Kidney glomerular epithelial cell (primary cell): ENCODE data around the gene FZD7.

ENCODE experiments used
- DNase-seq: peaks from one replicate; lab custom pipeline; 2025; lab: John Stamatoyannopoulos, UW

The FZD7 gene

DNA sequence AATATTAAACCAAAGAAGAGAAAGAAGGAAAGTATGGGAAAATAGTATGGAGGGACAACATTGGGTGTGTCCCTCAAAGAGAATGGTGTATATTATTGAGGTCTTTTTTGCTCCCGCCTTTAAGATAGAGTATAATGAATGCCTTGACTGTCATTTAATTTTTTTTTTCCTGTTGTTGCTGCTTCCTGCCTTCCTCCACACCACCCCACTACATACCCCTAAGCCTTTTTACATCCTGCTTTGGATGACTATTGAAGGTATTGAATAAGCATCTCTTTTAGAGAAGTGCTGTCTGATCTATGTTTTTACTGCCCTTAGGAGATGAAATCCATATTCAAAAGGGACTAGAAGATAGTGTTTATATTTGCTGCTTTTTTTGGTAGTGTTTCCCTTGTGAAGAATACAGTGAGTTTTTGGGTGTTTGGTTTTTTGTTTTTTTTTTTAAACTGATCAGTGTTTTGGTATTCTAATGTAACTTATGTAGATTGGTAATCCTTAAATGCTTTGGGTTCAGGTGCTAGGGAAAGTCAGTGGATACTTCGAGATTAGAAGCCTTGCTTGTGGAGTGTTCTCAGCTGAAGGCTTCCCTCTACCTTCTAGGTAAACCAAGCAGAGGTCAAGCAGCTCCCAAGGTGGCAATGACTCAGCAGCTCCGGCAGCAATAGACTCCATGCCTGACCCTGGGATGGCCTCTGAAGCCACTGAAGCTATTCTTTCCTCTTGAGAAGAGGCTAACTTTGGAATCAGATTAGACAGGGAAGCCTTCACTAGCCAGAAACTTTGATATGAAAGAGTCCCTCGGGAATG is 5.0 kb downstream of the FZD7 start:
- DNase-seq = peak; percentile 11

DNA sequence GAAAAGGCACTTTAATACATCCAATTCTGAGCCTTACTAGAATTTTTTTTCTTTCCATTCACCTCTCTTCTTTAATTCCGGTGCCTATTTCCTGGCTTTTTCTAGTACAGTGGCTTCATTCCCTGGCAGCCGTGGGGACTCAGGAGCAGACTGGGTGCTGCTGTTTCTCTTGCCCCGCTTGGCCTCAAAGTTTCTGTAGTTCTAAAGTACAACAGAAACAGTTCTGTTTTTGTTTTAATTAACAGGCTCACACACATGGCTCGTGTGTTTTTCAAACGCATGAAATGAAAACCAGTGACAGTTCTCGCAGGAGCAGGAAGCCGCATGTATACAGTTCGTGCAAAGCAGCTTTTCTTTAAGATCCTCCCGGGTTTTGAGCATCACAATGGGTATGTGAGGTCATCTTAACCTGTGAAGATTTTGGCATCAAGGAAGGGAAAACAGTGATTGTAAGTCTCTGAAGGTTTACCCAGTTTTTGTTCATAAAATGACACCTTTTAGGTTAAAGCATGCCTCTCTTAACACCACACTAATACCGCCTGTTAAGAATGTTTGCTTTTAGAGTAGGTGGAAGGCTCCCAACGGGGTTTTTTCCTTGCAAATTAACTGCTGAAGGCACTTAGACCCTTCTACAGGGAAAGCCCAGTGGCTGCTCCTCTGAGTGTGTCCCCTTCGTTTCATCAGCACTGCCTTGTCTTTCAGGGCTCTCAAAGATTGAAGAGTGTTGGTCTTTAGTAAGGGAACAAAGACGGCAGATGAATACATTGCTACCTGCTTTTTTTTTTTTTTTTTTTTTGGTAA is 5.8 kb downstream of the FZD7 start:
- no peak for DNase-seq

DNA sequence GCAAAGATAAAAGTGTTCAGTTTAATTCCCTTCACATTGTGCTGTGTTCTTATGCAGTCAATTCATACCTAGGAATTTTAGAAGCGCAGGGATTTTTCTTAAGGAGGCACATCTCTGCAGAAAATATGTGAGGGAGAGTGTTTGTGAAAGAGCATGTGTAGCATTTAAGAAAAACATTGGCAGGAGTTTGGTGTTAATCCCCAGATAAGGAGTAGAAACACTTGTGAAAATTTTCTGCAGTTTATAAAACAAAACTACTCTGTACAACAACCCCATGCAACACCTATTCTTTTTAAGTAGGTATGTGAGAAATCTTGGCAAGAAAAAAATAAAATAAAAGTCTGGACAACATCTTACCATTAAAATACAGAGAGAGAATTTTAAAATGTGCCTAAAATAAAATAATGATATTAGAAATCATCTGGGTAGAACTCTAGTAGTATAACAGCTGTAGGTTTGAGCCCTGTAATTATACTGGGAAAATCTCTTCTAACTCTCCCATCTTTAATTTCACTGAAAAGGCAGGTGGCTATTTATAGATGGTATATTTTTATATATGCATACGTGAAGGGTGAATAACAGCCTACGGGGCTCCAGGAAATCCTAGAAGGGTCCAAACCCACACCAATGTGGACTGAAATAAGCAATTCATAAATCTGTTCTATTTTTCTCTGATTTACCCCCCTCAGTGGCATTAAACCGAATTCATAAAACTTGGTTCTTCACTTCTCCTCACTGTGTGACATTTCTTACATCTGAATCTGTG is 6.6 kb downstream of the FZD7 start:
- DNase-seq = no peak

GRCh38 chr2:202042444-202042843 is 8.8 kb downstream of the FZD7 start:
- no peak for DNase-seq

- DNase-seq = no peak
Observed at GRCh38 chr2:202043475-202043874, 9.8 kb downstream of the FZD7 start.

DNA sequence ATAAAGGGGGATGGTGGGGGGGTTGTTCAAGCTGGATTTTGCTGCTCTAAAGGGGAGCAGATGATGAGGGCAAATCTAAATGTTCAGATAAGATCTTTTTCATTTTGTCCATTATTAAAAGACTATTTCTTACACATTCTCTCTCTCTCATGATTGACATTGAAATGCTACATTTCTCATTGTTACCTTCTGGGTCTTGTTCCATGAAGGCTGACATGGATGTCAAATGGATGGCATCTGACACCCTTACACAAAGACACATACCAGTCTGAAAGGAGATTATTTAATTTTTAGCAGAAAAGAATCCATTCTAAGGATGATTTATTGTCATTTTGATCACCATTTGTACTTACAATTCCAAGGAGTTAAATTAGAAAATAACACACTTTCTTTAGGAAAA is 11.1 kb downstream of the FZD7 start:
- DNase-seq = no peak

DNA sequence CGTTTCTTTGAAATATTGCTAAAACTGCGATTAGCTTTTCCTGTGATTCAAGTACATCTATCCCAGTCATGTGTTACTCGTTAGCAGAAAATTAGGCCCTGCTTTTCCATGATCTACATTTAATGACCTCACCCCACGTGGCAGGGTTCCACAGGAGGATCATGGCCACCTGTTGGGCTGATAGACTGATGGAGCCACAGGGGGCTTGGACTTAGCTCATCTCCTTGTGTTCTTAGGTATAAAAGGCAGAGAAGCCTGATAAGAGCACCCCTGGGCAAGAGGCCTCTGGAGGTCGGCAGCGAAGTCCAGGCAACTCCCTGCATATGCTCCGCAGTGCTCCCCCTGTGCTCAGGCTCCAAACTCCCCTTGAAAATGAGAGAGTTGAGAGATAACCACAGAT is 12.9 kb downstream of the FZD7 start:
- no peak for DNase-seq

- no peak for DNase-seq
Observed at GRCh38 chr2:202049092-202049728, 15.6 kb downstream of the FZD7 start.

DNA sequence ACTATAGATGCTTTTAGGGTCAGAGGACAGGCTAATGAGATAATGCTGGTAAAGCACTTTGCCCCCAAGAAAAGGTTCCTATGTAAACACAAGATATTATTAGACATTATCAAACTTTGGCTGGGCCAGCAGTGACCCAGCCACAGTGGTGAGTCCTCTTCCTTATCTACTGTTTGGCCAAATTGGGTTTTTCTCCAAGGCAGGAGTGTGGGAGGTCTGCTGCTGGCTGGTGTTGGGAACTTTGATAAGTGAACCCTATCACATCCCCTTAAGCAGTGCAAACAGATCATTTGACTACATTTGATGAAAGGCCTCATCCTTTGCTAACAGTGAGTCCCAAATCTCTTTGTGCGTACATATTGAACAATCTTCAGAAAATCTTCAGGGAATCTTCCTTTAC is 16.2 kb downstream of the FZD7 start:
- DNase-seq = no peak

GRCh38 chr2:202050652-202051051 is 17.0 kb downstream of the FZD7 start:
- no peak for DNase-seq

GRCh38 chr2:202051499-202052161 is 18.0 kb downstream of the FZD7 start:
- DNase-seq = no peak

- DNase-seq = no peak
Observed at GRCh38 chr2:202052235-202052634, 18.6 kb downstream of the FZD7 start.

GRCh38 chr2:202054679-202055078 is 21.0 kb downstream of the FZD7 start:
- no peak for DNase-seq

- no peak for DNase-seq
Observed at GRCh38 chr2:202056611-202057010, 23.0 kb downstream of the FZD7 start.

- no peak for DNase-seq
Observed at GRCh38 chr2:202060218-202060617, 26.6 kb downstream of the FZD7 start.

GRCh38 chr2:202061695-202062094 is 28.0 kb downstream of the FZD7 start:
- DNase-seq = no peak

DNA sequence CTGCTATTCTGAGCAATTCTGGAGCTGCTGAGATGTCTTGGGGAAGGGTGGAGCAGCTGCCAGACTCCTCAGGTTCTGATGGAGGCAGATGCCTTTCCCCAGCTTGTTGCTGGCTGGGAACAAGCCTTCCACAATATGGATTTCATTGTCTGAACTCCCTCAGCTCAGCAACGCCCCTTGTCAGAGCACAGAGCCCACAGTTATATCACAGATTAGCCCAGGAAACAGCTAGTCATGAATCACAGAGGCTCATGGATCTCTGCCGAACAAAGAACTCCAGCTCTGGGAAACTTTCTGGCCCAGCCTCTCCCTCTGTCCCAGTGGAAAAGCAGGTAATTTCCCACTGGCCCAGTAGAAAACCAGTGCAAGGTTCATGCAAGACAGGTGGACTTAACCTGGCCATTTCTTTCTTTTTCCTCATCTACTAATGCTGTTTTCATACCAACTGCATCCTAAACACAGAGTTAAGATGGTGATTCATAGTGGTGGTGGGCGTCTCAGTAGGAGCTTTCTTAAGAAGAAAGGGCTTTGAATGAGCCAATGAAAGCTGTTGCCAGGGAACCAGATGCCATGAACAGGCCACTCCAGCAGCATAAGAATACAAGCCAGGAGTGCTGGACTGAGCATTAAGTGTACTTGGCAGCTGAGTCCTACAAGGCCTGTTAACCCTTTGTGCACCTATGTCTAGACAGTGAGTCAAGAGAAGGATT is 30.7 kb downstream of the FZD7 start:
- DNase-seq = peak; percentile 45

- no peak for DNase-seq
Observed at GRCh38 chr2:202064881-202065230, 31.2 kb downstream of the FZD7 start.

DNA sequence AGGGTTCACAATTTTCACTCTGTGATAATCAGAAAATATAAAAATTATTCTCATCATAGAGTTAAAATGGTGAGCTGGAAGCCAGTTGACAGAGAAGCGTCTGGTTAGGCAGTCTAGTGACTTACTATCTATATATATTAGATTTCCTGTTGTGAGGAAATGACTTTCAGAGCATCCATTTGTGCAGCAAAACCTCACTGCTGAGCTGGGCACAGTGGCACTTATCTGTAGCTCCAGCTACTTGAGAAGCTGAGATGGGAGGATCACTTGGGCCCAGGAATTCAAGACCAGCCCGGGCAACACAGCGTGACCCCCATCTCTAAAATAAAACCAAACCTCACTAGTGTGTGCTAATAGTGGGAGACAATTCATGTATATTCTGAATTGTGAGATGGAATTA is 32.2 kb downstream of the FZD7 start:
- no peak for DNase-seq

GRCh38 chr2:202066875-202067274 is 33.2 kb downstream of the FZD7 start:
- DNase-seq = no peak

GRCh38 chr2:202067589-202067988 is 33.9 kb downstream of the FZD7 start:
- no peak for DNase-seq
